ENCODE measurements around the gene SLC26A11.
A peak's percentile ranks its signal among the peaks of the same experiment; 100 is the strongest.
"Not testable (repeated sequence)": the region's sequence is repeated elsewhere in the genome, so short reads cannot be mapped to it uniquely, and the experiment has no call there.

Gene SLC26A11

DNA sequence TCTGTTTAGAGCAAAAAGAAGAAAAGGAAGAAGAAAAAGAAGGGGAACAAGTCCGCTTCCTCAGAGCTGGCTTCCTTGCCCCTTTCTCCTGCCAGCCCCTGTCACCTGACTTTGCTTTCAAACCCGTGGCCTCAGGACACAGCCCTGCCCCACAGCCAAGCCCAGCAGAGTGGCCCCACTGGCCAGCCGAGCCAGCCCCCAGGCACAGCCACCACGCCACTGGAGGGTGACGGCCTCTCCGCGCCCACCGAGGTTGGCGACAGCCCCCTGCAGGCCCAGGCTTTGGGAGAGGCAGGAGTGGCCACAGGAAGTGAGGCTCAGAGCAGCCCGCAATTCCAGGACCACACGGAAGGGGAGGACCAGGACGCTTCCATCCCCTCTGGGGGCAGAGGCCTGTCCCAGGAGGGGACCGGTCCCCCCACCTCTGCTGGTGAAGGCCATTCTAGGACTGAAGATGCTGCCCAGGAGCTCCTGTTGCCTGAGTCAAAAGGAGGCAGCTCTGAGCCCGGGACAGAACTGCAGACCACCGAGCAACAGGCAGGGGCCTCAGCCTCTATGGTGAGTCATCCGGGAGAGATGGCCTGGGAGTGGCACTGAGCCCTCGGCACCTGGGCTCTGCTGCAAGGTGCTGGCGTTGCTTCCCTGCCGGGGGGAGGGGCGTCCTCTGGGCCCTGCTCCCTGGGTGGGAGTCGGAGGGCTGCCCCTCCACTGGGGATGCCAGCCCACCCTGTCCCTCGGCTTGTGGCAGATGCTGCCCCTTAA is 67.8 kb downstream of the SLC26A11 start:
- FAIRE-seq: no peak

DNA sequence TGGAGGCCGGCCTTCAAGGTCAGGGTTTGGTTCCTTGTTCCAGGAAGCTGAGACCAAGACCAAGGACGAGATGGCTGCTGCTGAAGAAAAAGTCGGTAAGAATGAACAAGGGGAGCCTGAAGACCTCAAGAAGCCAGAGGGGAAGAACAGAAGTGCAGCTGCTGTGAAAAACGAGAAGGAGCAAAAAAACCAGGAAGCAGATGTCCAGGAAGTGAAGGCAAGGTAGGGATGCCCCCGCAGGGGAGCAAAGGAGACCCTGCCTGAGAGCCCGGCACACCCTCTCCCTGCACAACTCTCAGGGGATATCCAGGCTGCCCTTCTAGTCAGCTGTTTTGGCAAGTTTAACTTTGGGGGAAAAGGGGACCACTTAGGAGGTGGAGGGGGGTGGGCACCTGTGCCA is 69.4 kb downstream of the SLC26A11 start:
- FAIRE-seq: no peak

GRCh38 chr17:80290156-80290555 is 69.9 kb downstream of the SLC26A11 start:
- no peak for FAIRE-seq

- no peak for FAIRE-seq
Measured at GRCh38 chr17:80291260-80291659, 71.0 kb downstream of the SLC26A11 start.

GRCh38 chr17:80291691-80292487 is 71.7 kb downstream of the SLC26A11 start:
- FAIRE-seq: no peak

- no peak for FAIRE-seq
Measured at GRCh38 chr17:80292521-80292971, 72.3 kb downstream of the SLC26A11 start.

DNA sequence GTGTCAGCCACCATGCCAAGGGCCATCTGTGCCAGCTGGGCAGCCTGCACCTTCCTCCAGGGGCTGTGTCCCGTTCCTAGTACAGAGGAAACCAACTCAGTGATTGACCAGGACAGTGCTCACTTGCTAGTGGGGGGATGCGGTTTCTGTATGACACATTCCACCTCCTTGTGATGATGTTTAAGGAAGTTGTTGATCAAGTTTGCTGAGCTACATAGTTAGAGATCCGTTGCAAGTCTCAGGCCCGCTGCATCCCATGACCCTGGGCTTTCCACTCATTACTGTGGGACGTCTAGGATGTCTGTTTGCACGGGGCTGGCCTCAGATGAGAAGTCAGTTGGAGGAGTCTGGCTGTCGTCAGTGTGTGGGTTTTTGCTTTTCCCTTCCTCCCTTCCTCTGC is 74.0 kb downstream of the SLC26A11 start:
- no peak for FAIRE-seq

GRCh38 chr17:80294653-80295052 is 74.4 kb downstream of the SLC26A11 start:
- FAIRE-seq: no peak

DNA sequence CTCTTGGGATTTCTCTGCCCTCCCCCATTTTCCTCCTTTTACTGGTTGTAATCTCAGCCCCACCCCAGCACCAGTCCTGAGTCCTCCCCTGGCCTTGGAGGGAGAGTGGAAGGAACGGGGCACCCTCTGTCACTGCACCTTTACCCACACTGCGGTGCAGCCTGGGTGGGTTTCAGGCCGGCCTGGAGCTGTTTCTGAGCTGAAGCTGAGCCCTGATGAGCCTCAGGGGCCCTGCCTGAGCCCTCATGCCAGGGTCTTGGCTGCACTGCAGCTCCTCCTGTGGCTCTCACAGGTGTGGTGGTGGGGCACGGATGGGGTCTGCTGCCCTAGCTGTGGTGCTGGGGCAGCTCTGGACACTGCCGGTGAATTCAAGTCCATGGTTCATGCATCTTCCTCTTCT is 74.9 kb downstream of the SLC26A11 start:
- FAIRE-seq: no peak

DNA sequence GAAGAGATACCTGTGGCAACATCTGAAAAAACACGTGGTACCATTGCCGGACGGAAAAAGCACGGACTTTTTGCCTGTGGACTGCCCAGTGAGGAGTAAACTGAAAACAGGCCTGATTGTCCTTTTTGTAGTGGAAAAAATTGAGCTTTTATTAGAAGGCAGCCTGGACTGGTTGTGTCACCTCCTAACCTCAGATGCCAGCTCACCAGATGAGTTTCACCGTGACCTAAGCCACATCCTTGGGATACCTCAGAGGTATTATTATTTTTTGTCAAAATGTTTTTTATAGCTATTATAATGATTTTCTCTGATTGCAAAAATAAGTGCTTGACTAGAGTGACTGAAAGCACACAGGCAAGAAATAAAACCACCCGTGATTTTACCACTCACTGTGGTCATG is 75.3 kb downstream of the SLC26A11 start:
- FAIRE-seq: no peak

GRCh38 chr17:80296221-80296620 is 76.0 kb downstream of the SLC26A11 start:
- FAIRE-seq: no peak

GRCh38 chr17:80297996-80298560 is 77.9 kb downstream of the SLC26A11 start:
- FAIRE-seq: no peak

- peak; percentile 49 for FAIRE-seq
Measured at GRCh38 chr17:80299350-80300100, 79.3 kb downstream of the SLC26A11 start.

DNA sequence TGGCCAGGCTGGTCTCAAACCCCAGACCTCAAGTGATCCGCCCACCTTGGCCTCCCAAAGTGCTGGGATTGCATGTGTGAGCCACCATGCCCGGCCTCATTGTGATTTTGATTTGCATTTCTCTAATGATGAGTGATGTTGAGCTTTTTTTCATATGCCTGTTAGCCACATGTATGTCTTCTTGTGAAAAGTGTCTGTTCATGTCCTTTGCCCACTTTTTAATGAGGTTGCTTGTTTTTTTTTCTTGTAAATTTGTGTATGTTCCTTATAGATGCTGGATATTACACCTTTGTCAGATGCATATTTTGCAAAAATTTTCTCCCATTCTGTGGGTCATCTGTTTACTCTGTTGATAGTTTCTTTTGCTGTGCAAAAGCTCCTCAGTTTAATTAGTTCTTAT is 80.5 kb downstream of the SLC26A11 start:
- not testable (repeated sequence) for FAIRE-seq

Data from islet of Langerhans (tissue), 1 donor.